Measurements from ENCODE around the gene COL6A1.

GRCh38 chr21:45951676-45952075 is 29.9 kb upstream of the COL6A1 start:
- no peak for TF ChIP-seq CTCF (IDR thresholded peaks at IDR 0.05 in 8 of 11, conservative IDR thresholded peaks at IDR 0.05 in 3 of 11)
- TF ChIP-seq POLR2AphosphoS5 (IDR thresholded peaks at IDR 0.05): no peak
- TF ChIP-seq POLR2A (IDR thresholded peaks at IDR 0.05): no peak

All from spleen (tissue), 7 donors.